ENCODE results near the gene ADCY7.
A peak's percentile ranks its signal among the peaks of the same experiment; 100 is the strongest.

The ADCY7 gene

DNA sequence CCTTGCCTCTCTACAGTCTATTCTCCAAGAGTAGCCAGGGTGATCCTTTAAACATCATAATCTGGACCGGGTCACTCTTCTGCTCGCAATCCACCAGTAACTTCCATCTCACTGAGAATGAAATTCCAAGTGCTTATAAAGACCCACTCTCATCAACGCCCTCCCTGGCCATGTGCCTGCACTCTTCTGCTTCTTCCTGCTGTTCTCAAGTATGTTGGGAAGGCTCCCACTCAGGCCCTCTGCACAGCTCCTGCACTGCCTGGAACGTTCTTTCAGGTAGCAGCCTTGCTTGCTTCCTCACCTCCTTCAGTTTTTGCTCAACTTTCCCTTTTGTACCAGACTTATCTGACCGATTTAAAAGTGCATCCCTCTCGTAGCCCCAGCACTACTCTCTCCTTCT, 58.0 kb downstream of the ADCY7 start:
- H3K9me3 Mint-ChIP-seq = no peaks in the 10 kb centered on the region
- no peak for ATAC-seq (replicated peaks; ENCODE audit: extremely low read depth, poor library complexity, severe bottlenecking)
- peaks cover 28% of the 10 kb centered on the region for H3K4me1 Mint-ChIP-seq
- no peaks in the 10 kb centered on the region for H3K27me3 Mint-ChIP-seq
- H3K27ac Mint-ChIP-seq (ENCODE audit: low read depth) = peak overlapping the region; percentile 83
- DNase-seq (ENCODE audit: low spot score in 2 of 2) = no peak
- no peak overlapping the region for H3K4me3 Mint-ChIP-seq
- H3K36me3 Mint-ChIP-seq (ENCODE audit: insufficient read depth) = peaks cover 45% of the 10 kb centered on the region

DNA sequence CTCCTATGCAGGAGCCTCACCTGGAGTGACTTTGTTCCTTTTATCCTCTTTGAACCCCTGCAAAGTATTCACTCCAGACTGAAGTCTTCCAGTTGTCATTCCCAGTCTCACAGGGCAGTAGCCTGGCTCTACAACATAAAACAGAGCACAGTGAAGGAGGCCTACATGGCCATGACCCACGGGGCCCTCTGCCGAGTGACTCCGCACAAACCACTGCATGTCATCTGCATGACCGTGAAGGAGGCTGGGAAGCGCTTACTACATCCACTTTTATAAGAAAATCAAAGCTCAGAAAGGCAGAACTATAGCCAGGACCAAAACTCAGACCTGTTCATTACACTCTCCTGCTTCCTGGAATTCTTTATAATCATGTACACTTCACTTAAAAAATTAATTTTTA, 59.9 kb downstream of the ADCY7 start:
- Mint-ChIP-seq H3K27ac (ENCODE audit: low read depth) (no peak overlapping the region), H3K36me3 (ENCODE audit: insufficient read depth) (peaks cover 41% of the 10 kb centered on the region), H3K4me1 (peaks cover 28% of the 10 kb centered on the region)

GRCh38 chr16:50326835-50327465, 60.6 kb downstream of the ADCY7 start:
- Mint-ChIP-seq H3K9me3 (no peaks in the 10 kb centered on the region), H3K4me1 (peaks cover 34% of the 10 kb centered on the region), H3K27ac (ENCODE audit: low read depth) (peak overlapping the region; percentile 35), H3K36me3 (ENCODE audit: insufficient read depth) (peaks cover 42% of the 10 kb centered on the region), H3K4me3 (peak overlapping the region; percentile 16), H3K27me3 (no peaks in the 10 kb centered on the region)
- peak; percentile 99 for ATAC-seq (replicated peaks; ENCODE audit: extremely low read depth, poor library complexity, severe bottlenecking)
- peak; percentile 35 to 76 for DNase-seq (ENCODE audit: low spot score in 2 of 2)

More for the DNA sequence above, 59.9 kb downstream of the ADCY7 start:
- Mint-ChIP-seq H3K4me3 (no peak overlapping the region), H3K27me3 (no peaks in the 10 kb centered on the region), H3K9me3 (no peaks in the 10 kb centered on the region)
- DNase-seq (ENCODE audit: low spot score in 2 of 2) = no peak
- ATAC-seq (replicated peaks; ENCODE audit: extremely low read depth, poor library complexity, severe bottlenecking) = no peak

GRCh38 chr16:50329446-50330189, 63.3 kb downstream of the ADCY7 start:
- DNase-seq (ENCODE audit: low spot score in 2 of 2) (no peak), ATAC-seq (replicated peaks; ENCODE audit: extremely low read depth, poor library complexity, severe bottlenecking) (no peak)
- Mint-ChIP-seq H3K27me3 (no peaks in the 10 kb centered on the region), H3K4me1 (peaks cover 24% of the 10 kb centered on the region), H3K4me3 (no peak overlapping the region), H3K36me3 (ENCODE audit: insufficient read depth) (peaks cover 42% of the 10 kb centered on the region), H3K27ac (ENCODE audit: low read depth) (no peak overlapping the region), H3K9me3 (no peaks in the 10 kb centered on the region)

- Mint-ChIP-seq H3K27ac (ENCODE audit: low read depth) (peak overlapping the region; percentile 70), H3K27me3 (no peaks in the 10 kb centered on the region), H3K4me3 (no peak overlapping the region), H3K36me3 (ENCODE audit: insufficient read depth) (peaks cover 34% of the 10 kb centered on the region), H3K9me3 (no peaks in the 10 kb centered on the region), H3K4me1 (peaks cover 22% of the 10 kb centered on the region)
- DNase-seq (ENCODE audit: low spot score in 2 of 2) (no peak), ATAC-seq (replicated peaks; ENCODE audit: extremely low read depth, poor library complexity, severe bottlenecking) (no peak)
Measured at GRCh38 chr16:50331570-50331969, 65.2 kb downstream of the ADCY7 start.

DNA sequence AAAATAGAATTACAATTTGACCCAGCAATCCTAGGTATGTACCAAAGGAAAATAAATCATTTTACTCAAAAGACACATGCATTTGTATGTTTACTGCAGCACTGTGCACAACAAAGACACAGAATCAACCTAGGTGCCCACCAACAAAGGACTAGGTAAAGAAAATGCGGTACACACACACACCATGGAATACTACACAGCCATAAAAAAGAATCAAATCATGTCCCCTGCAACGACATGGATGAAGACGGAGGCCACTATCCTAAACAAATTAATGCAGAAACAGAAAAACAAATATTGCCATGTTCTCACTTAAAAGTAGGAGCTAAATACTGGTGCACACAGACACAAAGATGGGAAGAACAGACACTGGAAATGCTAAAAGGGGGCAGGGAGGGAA, 66.2 kb downstream of the ADCY7 start:
- H3K4me1 Mint-ChIP-seq = peaks cover 15% of the 10 kb centered on the region
- peak overlapping the region; percentile 70 for H3K27ac Mint-ChIP-seq (ENCODE audit: low read depth)
- no peaks in the 10 kb centered on the region for H3K27me3 Mint-ChIP-seq
- peaks cover 39% of the 10 kb centered on the region for H3K36me3 Mint-ChIP-seq (ENCODE audit: insufficient read depth)
- DNase-seq (ENCODE audit: low spot score in 2 of 2) (no peak), ATAC-seq (replicated peaks; ENCODE audit: extremely low read depth, poor library complexity, severe bottlenecking) (no peak)
- H3K9me3 Mint-ChIP-seq = no peaks in the 10 kb centered on the region
- H3K4me3 Mint-ChIP-seq = no peak overlapping the region

GRCh38 chr16:50334106-50334975, 68.0 kb downstream of the ADCY7 start:
- Mint-ChIP-seq H3K4me3 (no peak overlapping the region), H3K4me1 (peaks cover 28% of the 10 kb centered on the region), H3K36me3 (ENCODE audit: insufficient read depth) (peaks cover 36% of the 10 kb centered on the region), H3K27me3 (no peaks in the 10 kb centered on the region), H3K27ac (ENCODE audit: low read depth) (peak overlapping the region; percentile 84), H3K9me3 (no peaks in the 10 kb centered on the region)
- no peak for DNase-seq (ENCODE audit: low spot score in 2 of 2)
- ATAC-seq (replicated peaks; ENCODE audit: extremely low read depth, poor library complexity, severe bottlenecking) = no peak

DNA sequence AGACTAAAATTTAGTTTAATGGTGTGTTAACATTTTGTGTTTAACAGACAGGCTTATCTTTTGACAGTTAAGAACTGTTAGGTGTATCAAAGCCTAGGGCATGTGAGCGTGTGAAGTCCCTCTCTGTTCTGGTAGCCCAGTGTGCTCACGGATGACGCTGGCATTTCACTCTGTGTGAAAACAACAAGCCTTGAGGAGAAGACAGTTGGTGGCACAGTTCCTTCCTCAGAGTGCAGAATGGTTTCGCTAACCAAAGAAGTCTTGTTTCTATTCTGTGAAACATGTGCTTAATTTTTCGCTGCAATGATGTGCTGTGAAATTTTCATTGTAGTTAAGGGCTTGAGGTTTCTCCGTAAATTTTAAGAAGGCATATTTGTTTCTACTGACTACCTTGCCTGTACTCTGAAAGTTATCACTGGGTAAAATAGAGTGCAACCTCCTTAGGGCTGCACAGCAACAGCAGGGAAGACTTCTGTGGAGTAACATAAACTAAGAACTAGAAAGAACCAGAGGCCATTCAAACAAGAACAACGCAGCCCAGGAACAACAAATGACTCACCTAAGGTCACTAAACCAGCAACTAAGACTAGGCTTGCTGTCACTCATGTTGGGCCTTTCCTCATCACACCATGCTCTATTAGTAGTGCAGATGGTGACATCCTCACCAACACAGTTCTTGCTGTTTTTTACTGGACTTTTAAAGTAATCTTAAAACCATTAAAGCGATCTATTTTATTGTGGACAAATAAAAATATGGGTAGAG, 69.0 kb downstream of the ADCY7 start:
- Mint-ChIP-seq H3K27ac (ENCODE audit: low read depth) (peak overlapping the region; percentile 84), H3K36me3 (ENCODE audit: insufficient read depth) (peaks cover 32% of the 10 kb centered on the region), H3K4me3 (no peak overlapping the region), H3K27me3 (no peaks in the 10 kb centered on the region), H3K4me1 (peaks cover 28% of the 10 kb centered on the region), H3K9me3 (no peaks in the 10 kb centered on the region)
- peak in 1 of 2 donors; percentile 51 for DNase-seq (ENCODE audit: low spot score in 2 of 2)
- peak; percentile 89 for ATAC-seq (replicated peaks; ENCODE audit: extremely low read depth, poor library complexity, severe bottlenecking)

- Mint-ChIP-seq H3K27ac (ENCODE audit: low read depth) (peak overlapping the region; percentile 72), H3K36me3 (ENCODE audit: insufficient read depth) (peaks cover 28% of the 10 kb centered on the region), H3K4me1 (peaks cover 23% of the 10 kb centered on the region)
Measured at GRCh38 chr16:50336884-50337283, 70.5 kb downstream of the ADCY7 start.

GRCh38 chr16:50338371-50339231, 72.2 kb downstream of the ADCY7 start:
- Mint-ChIP-seq H3K4me3 (peak overlapping the region; percentile 8), H3K27me3 (no peaks in the 10 kb centered on the region), H3K4me1 (peaks cover 19% of the 10 kb centered on the region), H3K9me3 (no peaks in the 10 kb centered on the region), H3K36me3 (ENCODE audit: insufficient read depth) (peaks cover 16% of the 10 kb centered on the region), H3K27ac (ENCODE audit: low read depth) (peak overlapping the region; percentile 72)
- ATAC-seq (replicated peaks; ENCODE audit: extremely low read depth, poor library complexity, severe bottlenecking) = peak; percentile 50
- DNase-seq (ENCODE audit: low spot score in 2 of 2) = no peak

More at GRCh38 chr16:50336884-50337283, 70.5 kb downstream of the ADCY7 start:
- H3K4me3 Mint-ChIP-seq = no peak overlapping the region
- H3K27me3 Mint-ChIP-seq = no peaks in the 10 kb centered on the region
- no peak for DNase-seq (ENCODE audit: low spot score in 2 of 2)
- H3K9me3 Mint-ChIP-seq = no peaks in the 10 kb centered on the region
- no peak for ATAC-seq (replicated peaks; ENCODE audit: extremely low read depth, poor library complexity, severe bottlenecking)

DNA sequence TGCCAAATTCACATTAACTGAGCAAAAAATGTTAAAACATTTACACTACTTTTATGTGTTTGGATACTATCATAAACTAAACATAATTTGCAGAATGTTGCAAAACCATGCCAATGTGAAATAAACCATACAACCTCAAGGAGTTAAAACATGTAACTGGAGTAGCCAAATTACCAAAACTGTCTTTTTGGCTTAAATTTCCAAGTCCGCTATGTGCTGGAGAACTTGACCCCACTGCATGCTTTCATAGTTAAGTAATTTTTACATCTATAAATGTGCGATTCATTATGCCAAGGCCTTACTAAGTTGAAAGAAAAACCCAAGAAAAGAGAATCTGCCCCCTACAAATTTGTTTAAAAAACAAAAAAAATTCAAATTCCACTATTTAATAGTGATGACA, 74.2 kb downstream of the ADCY7 start:
- H3K27me3 Mint-ChIP-seq = no peaks in the 10 kb centered on the region
- H3K4me3 Mint-ChIP-seq = no peak overlapping the region
- H3K4me1 Mint-ChIP-seq = peaks cover 20% of the 10 kb centered on the region
- no peak overlapping the region for H3K27ac Mint-ChIP-seq (ENCODE audit: low read depth)
- no peak for ATAC-seq (replicated peaks; ENCODE audit: extremely low read depth, poor library complexity, severe bottlenecking)
- H3K36me3 Mint-ChIP-seq (ENCODE audit: insufficient read depth) = peaks cover 17% of the 10 kb centered on the region
- no peak for DNase-seq (ENCODE audit: low spot score in 2 of 2)
- no peaks in the 10 kb centered on the region for H3K9me3 Mint-ChIP-seq

Measured in central memory CD8-positive, alpha-beta T cell (primary cell).